SK-N-SH (cell line): Measurements from ENCODE around the gene MYADML2. TPM values are rescaled to one million over a fixed set of nuclear protein-coding genes. Genes with fewer than 3 reads are reported as not detected.

Experiments
- CTCF ChIA-PET: fragments of 300-600, 350-600 bp; formaldehyde crosslinking; extraction: SDS; loops from one replicate; lab custom pipeline; 2021; lab: Yijun Ruan, JAX
- POLR2A ChIA-PET: fragments of 350-600 bp; sonication (Branson Sonifier 250); formaldehyde crosslinking; extraction: SDS; loops from one replicate; lab custom pipeline; 2020; ENCODE audit warnings: antibody characterized with exemption, inconsistent platforms; lab: Yijun Ruan, JAX
- DNase-seq: peaks from one replicate; pipeline ENCODE4 v3.0.0; 2012
- H2AFZ ChIP-seq: fragments of 200-600 bp; sonication (generic); 2 replicates; pipeline ENCODE4 v1.8.1; 2016; ENCODE audit warnings: antibody characterized with exemption, mild to moderate bottlenecking, low read depth
- H3F3A ChIP-seq: fragments of 200-600 bp; sonication (generic); replicated peaks from 2 replicates; pipeline ENCODE3; 2016; ENCODE audit warnings: antibody characterized with exemption, mild to moderate bottlenecking; ENCODE audit not compliant: insufficient read depth
- H3K27ac ChIP-seq, 2 experiments: fragments of 200-500 bp in 1 of 2; fragments of 200-600 bp in 1 of 2; sonication (Bioruptor generic) in 1 of 2; sonication (generic), shearing (Covaris generic) in 1 of 2; 2 replicates each; pipeline versions ENCODE4 v1.5.1 to v1.6.1; 2014 to 2016; ENCODE audit warnings: low read depth in 2 of 2, inconsistent platforms in 1 of 2, low read length in 1 of 2, mild to moderate bottlenecking in 1 of 2, mixed read lengths in 1 of 2
- H3K27me3 ChIP-seq: fragments of 200-600 bp; sonication (generic), shearing (Covaris generic); 2 replicates; pipeline ENCODE4 v1.6.1; 2016; ENCODE audit warnings: mixed run types; ENCODE audit not compliant: insufficient read depth
- H3K36me3 ChIP-seq, 2 experiments: fragments of 200-500 bp in 1 of 2; fragments of 200-600 bp in 1 of 2; sonication (Bioruptor generic) in 1 of 2; sonication (generic) in 1 of 2; replicated peaks in 1 of 2; 2 replicates each; pipeline versions ENCODE3 to v1.5.1; 2014 to 2016; ENCODE audit warnings: low read length in 1 of 2, mild to moderate bottlenecking in 1 of 2; ENCODE audit not compliant: insufficient read depth in 2 of 2, control insufficient read depth in 1 of 2
- H3K4me1 ChIP-seq, 2 experiments: fragments of 200-500 bp in 1 of 2; fragments of 200-600 bp in 1 of 2; sonication (Bioruptor generic) in 1 of 2; sonication (generic), shearing (Covaris generic) in 1 of 2; 2 replicates each; pipeline versions ENCODE4 v1.5.1 to v1.6.1; 2014 to 2016; ENCODE audit warnings: low read depth in 1 of 2, low read length in 1 of 2, mixed run types in 1 of 2; ENCODE audit not compliant: insufficient read depth in 2 of 2, control insufficient read depth in 1 of 2
- H3K4me2 ChIP-seq: fragments of 200-600 bp; sonication (generic), shearing (Covaris generic); 2 replicates; pipeline ENCODE4 v1.6.1; 2017; ENCODE audit warnings: mixed run types
- H3K4me3 ChIP-seq, 2 experiments: fragments of 200-500 bp in 1 of 2; fragments of 200-600 bp in 1 of 2; sonication (Bioruptor generic) in 1 of 2; sonication (generic), shearing (Covaris generic) in 1 of 2; 2 replicates each; pipeline versions ENCODE4 v1.5.1 to v1.8.1; 2014 to 2016; ENCODE audit warnings: low read depth in 2 of 2, inconsistent platforms in 1 of 2, low read length in 1 of 2, mild to moderate bottlenecking in 1 of 2, mixed read lengths in 1 of 2, moderate library complexity in 1 of 2
- H3K79me2 ChIP-seq: fragments of 200-600 bp; sonication (generic); 2 replicates; pipeline ENCODE4 v1.8.1; 2017; ENCODE audit warnings: mild to moderate bottlenecking; ENCODE audit not compliant: insufficient read depth
- H3K9ac ChIP-seq: fragments of 200-600 bp; sonication (generic); 2 replicates; pipeline ENCODE4 v1.6.1; 2017; ENCODE audit warnings: mixed run types
- H3K9me2 ChIP-seq: fragments of 200-600 bp; sonication (generic); 2 replicates; pipeline ENCODE4 v1.6.1; 2017; ENCODE audit warnings: mixed run types
- H3K9me3 ChIP-seq: fragments of 200-600 bp; sonication (generic); 2 replicates; pipeline ENCODE4 v1.6.1; 2017; ENCODE audit warnings: mixed run types, mild to moderate bottlenecking, moderate library complexity
- H4K20me1 ChIP-seq: fragments of 200-600 bp; sonication (generic); 2 replicates; pipeline ENCODE4 v1.6.1; 2017; ENCODE audit warnings: mild to moderate bottlenecking, mixed run types; ENCODE audit not compliant: insufficient read depth
- CTCF ChIP-seq: fragments of 200-600 bp; sonication (generic); IDR thresholded peaks from 2 replicates; pipeline ENCODE4 v1.6.1; 2017; ENCODE audit warnings: antibody characterized with exemption, mild to moderate bottlenecking, moderate library complexity
- FOSL2 ChIP-seq: IDR thresholded peaks from 2 replicates; pipeline ENCODE4 v1.4.0; 2012; ENCODE audit warnings: low read depth, mild to moderate bottlenecking, moderate library complexity, borderline replicate concordance
- NFIC ChIP-seq: IDR thresholded peaks from 2 replicates; pipeline ENCODE4 v1.4.0; 2012; ENCODE audit warnings: borderline replicate concordance
- RFX5 ChIP-seq: IDR thresholded peaks from 2 replicates; pipeline ENCODE4 v1.6.1; 2012; ENCODE audit warnings: mild to moderate bottlenecking, improper control_type of control experiment, low read length
- SIN3A ChIP-seq: IDR thresholded peaks from 2 replicates; pipeline ENCODE4 v1.6.1; 2012; ENCODE audit warnings: low read depth, mild to moderate bottlenecking, low read length, moderate library complexity, borderline replicate concordance
- SMC3 ChIP-seq: IDR thresholded peaks from 2 replicates; pipeline ENCODE4 v1.6.1; 2012; ENCODE audit warnings: low read depth, low read length, improper control_type of control experiment
- WGBS: methylation state at CpG from one replicate; pipeline ENCODE4 v1.1.6; 2017; ENCODE audit warnings: low lambda C conversion rate; 5-methylcytosine and 5-hydroxymethylcytosine counted together
- polyA plus RNA-seq, 3 experiments: library from polyadenylated mRNA; depleted of rRNA; stranded (reverse); fragments of >200 nt; gene quantifications; 2 replicates each; pipeline ENCODE4 v1.2.3, GENCODE V29; 2012
- TF ChIP-seq, protein P1 (sequence below): fragments of 150-350 bp; IDR thresholded peaks from 2 replicates; pipeline ENCODE4 v1.6.1; 2016; ENCODE audit warnings: mild to moderate bottlenecking, low read depth, low read length

MYADML2 gene
- polyA plus RNA-seq, 1 of the 3 experiments (the other 2 are of a cell fraction): not detected

GRCh38 chr17:81958633-81959342, 11.8 kb upstream of the MYADML2 start:
- Histone ChIP-seq H4K20me1 (no peaks in the 10 kb centered on the region), H3K4me3 (peak overlapping the region in 1 of 2 experiments; percentile 40; a peak in 2 of 4 replicates), H3K36me3 (no peaks in the 10 kb centered on the region), H2AFZ (no peak overlapping the region), H3K79me2 (no peaks in the 10 kb centered on the region), H3K9me2 (no peaks in the 10 kb centered on the region), H3K9ac (no peak overlapping the region), H3K4me1 (peaks cover 0 to 25% of the 10 kb centered on the region in 2 experiments; a peak in 1 of 4 replicates), H3K27me3 (peaks cover 18% of the 10 kb centered on the region), H3K27ac (no peak overlapping the region), H3K4me2 (peak overlapping the region; percentile 72; the same call in 1 of the 2 replicates), H3K9me3 (no peaks in the 10 kb centered on the region), H3F3A (no peaks in the 10 kb centered on the region)
- WGBS: 80% methylated on average over 14 of the region's 15 CpGs
- POLR2A ChIA-PET: interaction anchor here (0.9 to 2.3 kb wide), 10 partner anchors 18 to 79 kb away, joined by 3 to 41 read pairs (median 4); partner anchors contain the start of genes ALYREF, ANAPC11, ASPSCR1 and CENPX
- TF ChIP-seq RFX5 (no peak), SMC3 (no peak), CTCF (0 out of 2 replicates have a peak, but pooled peaks have one; percentile 7)
- CTCF ChIA-PET: interaction anchor here (0.6 to 14.5 kb wide), 64 partner anchors 9 to 446 kb away, joined by 3 to 1216 read pairs (median 6); partner anchors contain the start of genes ACTG1, ANAPC11, ARHGDIA and ASPSCR1
- DNase-seq: no peak

GRCh38 chr17:81957691-81958432, 10.8 kb upstream of the MYADML2 start:
- no peaks in the 10 kb centered on the region for H3K9me3 ChIP-seq
- 88% methylated on average over 17 of the region's 19 CpGs for WGBS

More at GRCh38 chr17:81957691-81958432, 10.8 kb upstream of the MYADML2 start:
- no peaks in the 10 kb centered on the region for H3K9me2 ChIP-seq
- no peaks in the 10 kb centered on the region for H4K20me1 ChIP-seq
- H3K4me3 ChIP-seq: no peak overlapping the region
- no peak for DNase-seq
- no peaks in the 10 kb centered on the region for H3F3A ChIP-seq
- no peak overlapping the region for H3K4me2 ChIP-seq
- H2AFZ ChIP-seq: no peak overlapping the region
- TF ChIP-seq FOSL2 (no peak), NFIC (no peak), SIN3A (no peak)
- TF ChIP-seq, protein P1, sequence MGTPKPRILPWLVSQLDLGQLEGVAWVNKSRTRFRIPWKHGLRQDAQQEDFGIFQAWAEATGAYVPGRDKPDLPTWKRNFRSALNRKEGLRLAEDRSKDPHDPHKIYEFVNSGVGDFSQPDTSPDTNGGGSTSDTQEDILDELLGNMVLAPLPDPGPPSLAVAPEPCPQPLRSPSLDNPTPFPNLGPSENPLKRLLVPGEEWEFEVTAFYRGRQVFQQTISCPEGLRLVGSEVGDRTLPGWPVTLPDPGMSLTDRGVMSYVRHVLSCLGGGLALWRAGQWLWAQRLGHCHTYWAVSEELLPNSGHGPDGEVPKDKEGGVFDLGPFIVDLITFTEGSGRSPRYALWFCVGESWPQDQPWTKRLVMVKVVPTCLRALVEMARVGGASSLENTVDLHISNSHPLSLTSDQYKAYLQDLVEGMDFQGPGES: no peak
- H3K4me1 ChIP-seq: peaks cover 0 to 25% of the 10 kb centered on the region in 2 experiments; a peak in 1 of 4 replicates
- H3K9ac ChIP-seq: no peak overlapping the region
- CTCF ChIA-PET: interaction anchor here (1.1 to 12.4 kb wide), 2 partner anchors 63 to 72 kb away, joined by 5 to 168 read pairs; partner anchors contain the start of genes CENPX and LRRC45
- H3K27ac ChIP-seq: no peak overlapping the region
- peaks cover 18% of the 10 kb centered on the region for H3K27me3 ChIP-seq
- H3K36me3 ChIP-seq: no peaks in the 10 kb centered on the region
- no peaks in the 10 kb centered on the region for H3K79me2 ChIP-seq
- POLR2A ChIA-PET: no interaction called here
